HTR-8/SVneo (cell line): ENCODE measurements around the gene CLDN1.

Source experiments
- DNase-seq: peaks from one replicate; pipeline ENCODE4 v3.0.0; 2011; ENCODE audit warnings: low spot score, mixed read lengths; ENCODE audit not compliant: insufficient read length
- FAIRE-seq: peaks from 2 replicates; lab custom pipeline; 2011; peaks lifted over from hg19 to GRCh38; lab: Jason Lieb, UNC

Gene CLDN1

DNA sequence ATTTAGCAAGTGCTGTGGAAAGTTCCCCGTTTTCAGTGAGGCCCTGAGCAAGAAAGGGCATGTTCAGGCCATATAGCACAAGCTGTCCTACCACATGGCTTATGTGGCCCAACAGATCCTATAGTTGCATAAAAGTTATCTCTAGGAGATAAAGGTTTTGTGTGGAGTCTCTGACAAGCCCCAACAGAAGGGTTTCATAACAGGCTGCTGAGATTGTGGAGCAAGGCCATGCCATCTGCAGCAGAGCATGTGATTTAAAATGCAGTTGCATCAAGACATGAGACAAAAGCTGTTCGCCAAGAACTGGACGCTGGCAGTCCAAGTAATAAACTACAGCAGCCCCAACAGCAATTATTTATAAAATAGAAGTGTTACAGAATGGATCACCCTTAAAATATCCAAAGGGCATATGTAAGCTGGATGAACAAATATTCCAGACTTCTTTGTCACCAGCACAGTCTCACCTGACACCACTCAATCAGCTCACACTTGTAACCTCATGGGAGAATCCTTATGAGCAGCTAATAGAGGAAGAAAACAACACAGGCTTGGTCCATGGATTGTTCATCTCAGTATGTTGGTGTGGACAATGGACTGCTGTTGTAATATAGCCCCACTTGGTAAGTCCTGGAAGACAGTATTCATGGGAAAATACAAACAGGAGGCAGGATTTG, 14.4 kb upstream of the CLDN1 start:
- FAIRE-seq (no peak), DNase-seq (no peak)

DNA sequence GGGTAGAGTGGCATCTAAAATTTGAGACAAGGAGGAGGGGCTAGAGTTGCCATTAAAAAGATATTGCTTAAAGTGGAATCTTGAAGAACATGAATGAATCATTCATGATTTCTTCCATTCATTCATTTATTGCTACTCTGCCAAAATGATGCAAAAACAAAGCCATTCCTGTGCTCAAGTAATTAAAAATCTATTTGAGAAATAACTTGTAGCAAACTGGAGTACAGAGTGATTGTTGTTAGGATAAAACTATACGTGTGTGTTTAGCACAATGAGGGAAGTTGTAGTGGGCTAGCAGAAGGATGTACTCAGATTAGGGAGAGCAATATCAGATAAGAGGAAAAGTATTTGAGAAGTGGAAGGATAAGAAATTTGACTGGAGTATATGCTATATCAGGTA, 11.7 kb upstream of the CLDN1 start:
- FAIRE-seq (no peak), DNase-seq (no peak)

DNA sequence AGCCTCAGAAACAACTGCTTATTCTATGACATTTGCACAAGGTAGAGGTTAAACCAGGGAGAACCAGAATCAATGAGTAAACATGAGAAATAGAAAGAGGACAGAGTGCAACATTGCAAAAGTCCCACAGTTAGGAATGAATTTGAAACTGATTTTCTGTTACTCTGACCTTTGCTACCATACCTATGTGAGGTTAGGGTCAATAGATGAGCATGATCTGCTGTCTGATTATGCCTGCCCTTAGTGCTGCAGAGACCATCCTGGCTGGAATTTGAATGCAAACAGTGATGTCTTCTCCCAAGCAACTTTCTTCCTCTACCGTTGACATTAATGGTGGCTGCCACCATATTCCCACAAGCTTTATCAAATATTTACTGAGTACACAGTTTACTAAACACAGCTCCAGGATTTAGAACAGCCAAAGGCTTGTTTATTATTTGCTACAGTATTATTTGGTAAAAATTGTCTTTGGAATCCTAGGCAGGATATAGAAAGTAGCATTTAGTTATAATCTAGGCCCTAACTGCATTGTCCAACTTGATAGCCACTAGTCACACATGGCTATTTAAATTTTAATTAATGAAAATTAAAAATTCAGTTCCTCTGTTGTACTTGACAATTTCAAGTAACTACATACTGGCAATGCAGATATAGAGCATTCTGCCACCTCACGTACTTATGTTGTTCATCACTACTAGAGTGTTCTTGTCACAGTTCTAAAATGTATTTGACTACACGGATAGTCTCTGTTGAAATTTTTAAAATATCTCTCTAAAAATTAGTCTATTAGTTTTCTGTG, 8.9 kb upstream of the CLDN1 start:
- DNase-seq (no peak), FAIRE-seq (no peak)

DNA sequence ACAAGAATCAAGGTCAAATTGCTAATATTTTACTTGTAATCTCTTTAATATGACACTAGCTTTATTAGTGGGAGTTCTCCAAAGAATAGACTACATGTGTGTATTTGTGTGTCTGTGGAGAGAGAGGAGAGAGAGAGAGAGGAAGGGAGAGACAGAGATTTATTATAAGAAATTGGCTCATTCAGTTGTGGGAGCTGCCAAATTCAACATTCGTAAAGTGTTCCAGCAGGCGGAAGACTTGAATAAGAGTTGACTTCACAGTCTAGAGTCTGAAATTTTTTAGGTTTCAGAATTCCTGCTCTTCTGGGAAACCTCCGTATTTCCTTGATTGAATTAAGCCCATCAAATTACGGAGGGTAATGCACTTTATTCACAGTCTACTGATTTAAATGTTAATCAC, 4.7 kb upstream of the CLDN1 start:
- FAIRE-seq (no peak), DNase-seq (no peak)

DNA sequence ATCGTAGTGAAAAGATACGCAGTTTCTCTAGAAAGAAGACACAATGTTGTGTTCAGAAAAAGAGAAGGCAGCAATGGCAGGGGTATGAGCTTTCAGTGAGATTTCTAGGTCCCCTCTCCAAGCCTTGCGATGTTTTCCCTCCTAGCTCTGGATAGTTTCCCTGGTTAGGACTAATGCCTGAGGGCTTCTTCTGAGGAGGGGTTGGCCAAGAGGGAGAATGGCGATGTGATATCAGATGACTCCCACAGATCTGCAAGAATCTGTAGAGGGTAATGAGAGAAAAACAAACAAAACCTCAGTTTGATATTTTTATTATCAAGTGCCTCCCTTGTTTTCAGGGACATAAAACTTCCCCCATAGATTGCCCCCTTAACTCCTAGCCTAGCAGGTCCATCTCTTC, 4.1 kb upstream of the CLDN1 start:
- DNase-seq: no peak
- no peak for FAIRE-seq

DNA sequence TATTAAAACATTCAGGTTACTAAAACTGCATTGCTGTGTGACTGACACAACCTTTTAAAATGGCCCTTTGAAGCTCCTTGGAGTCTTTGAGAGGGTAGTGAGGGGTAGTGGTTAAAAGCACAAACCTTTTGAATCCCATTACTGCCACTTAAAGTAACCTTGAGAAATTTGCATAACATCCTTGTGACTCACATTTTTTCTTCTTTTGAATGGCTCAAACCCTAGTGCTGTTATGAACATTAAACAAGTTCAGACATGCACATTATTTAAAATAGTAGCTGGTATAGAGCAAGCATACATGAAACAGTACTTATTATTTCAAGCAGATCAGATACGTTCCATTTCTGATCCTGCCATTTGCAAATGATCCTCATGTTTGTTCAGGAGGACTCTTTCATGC, 3.7 kb upstream of the CLDN1 start:
- FAIRE-seq: no peak
- no peak for DNase-seq

DNA sequence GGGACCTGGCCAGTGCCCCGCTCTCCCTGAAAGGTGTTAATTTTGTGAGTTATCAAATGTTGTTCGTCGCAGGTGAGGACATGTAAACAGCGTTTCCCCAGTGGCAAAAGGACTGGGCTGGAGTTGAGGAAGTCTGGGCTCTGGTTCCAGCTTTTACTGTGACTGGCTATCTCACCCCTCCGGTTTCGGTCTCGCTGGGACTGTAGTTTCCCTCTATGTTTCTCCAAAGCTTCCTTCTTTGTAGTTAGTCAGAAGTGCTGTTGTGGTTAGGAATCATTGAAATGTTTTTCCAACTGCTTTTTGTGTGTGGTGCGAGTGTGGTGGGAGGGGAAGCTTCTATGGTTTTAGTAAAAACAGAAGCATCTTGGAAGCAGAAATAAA, 990 bp upstream of the CLDN1 start:
- DNase-seq: no peak
- no peak for FAIRE-seq

DNA sequence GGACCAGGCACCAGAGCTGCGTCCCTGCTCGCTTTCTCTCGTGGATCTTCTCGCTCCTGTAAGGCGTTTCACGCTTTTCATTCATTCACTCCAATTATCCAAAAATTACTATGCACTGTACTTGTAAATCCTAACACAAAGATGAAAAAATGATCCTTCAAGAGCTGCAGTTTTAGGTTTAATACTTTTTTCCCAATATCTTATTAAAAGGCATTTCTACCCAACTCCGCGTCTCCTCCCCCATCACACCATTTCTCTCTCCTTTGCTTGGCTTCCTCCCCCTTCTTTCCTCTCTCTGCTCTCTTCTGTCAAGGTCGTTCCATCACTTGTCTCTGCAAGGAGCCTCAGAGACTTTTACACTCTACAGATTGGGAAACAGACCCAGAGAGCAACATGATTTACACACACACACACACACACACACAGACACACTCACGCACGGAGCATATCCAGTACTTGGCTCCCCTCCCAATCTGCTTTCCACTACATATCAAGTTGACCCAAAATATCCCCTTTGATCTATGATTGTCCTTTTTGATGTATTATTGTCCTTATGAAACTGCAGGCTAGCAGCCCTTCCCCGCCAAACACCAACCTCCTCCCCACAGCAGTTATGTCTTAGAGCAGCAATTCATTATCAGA, 479 bp upstream of the CLDN1 start:
- FAIRE-seq (no peak), DNase-seq (no peak)

DNA sequence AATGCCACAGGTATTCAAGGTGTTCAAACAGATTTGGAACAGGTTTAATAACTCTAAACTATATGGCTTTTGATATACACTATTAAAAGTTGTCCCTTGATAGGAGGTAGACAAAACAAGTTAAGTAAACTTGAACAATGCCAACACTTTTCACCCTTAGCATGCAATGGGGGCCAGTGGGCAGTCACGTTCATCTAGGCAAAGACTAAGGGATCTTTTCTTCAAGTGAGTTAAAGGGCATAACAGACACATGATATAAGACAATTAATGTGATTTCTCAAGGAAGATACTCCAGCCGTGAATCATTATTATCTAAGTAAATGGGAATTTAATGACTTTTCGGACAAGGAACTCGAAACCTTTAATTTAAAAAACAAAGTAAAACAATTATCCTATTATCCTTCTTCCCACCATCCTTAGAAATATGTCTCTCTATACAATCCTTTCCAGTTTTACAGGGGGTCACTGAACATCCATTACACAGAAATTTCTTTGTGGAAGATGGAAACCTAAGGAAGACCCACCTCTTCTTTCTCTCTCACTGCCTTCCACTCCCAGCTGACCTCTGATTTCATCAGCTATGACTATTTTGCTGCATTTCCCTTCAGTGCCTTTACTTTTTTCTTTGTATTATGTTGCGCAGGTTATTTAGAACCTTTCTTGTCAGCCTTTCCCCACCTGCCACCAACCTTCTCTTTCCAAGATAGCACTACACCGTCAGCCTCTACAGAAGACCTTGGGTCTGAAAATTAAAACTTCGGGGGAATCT, 1.5 kb downstream of the CLDN1 start:
- FAIRE-seq: no peak
- no peak for DNase-seq

DNA sequence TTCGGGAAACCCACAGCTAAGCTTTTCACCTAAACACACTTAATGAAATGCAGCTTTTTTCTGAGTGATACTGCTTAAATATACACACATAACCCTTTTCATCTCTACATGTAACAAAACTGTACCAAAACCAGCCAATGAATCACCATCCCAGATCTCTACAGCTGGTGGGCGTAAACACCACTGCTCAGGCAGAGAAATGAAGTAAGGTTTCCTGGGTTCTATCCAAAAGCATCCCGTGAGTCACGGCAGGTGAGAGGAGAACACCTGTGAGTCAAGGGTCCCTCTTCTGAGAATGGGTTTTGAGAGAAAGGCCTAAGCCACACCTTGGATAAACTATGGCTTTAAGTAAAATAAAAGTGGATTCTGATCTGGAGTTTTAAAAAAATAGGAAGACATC, 2.6 kb downstream of the CLDN1 start:
- no peak for FAIRE-seq
- no peak for DNase-seq

DNA sequence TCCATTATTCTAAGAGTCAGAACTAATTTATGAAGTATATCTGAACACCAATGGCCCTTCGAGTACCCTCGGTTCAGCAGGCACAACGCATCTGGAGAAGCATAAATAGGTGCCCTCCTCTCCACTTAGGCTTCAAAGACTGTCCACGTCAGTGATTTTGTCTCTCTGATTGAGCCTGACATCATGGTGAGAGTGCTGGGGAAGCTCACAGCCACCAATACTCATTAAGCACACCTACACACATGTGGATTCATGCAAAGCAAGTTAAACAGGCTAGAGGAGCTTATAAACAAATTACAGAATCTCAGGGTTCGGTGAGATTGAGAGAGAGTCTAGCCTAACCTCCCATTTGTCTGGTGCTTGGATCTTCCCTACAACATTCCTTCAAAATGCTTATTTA, 3.6 kb downstream of the CLDN1 start:
- DNase-seq: no peak
- FAIRE-seq: no peak

DNA sequence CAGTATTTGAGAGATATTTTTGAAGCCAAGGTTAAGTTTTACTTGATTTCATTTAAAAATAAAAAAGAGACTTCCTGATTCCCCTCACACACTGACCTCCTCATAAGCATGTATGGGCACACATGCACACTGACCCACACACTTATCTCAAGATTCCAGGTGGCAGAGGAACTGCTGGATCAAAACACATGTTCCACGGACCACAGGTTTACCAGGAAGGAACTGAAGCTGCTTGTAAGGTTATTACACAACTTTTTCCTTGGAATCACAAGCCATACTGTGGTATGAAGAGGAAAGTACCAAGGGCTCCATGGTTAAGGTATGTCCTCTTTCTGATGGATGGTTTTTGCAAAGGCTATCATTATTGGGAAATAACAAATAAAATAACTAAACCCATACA, 7.5 kb downstream of the CLDN1 start:
- no peak for DNase-seq
- no peak for FAIRE-seq

DNA sequence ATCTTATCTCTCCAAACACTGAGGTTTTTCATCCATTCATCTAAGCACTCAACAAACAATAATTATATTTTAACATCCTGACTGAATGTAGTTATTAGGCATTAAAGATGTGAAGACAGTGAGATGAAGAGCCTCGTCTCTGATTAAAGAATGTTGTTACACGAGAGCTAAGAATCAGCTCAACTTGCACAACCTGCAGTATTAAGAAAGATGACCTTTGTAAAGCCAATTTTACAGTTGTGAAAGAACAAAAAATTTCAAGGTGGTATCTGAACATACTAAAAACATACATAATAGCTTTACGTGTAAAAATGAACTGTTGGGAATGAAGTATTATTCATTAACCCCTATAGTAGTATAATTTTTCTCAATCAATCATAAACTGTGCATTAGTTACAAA, 12.8 kb downstream of the CLDN1 start:
- DNase-seq: no peak
- FAIRE-seq: no peak

DNA sequence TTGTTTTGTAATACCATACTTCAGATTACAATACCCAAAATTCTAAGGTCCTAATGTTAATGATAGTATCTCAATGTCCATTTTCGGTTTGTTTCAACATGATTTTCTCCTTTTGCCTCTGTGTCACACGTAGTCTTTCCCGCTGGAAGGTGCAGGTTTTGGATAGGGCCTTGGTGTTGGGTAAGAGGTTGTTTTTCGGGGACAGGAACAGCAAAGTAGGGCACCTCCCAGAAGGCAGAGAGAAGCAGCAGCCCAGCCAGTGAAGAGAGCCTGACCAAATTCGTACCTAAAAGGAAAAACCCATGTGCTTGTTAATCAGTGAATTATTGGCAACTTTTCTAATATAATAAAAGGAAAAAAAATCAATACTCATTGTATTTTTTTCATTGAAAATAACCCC, 14.1 kb downstream of the CLDN1 start:
- no peak for DNase-seq
- no peak for FAIRE-seq

DNA sequence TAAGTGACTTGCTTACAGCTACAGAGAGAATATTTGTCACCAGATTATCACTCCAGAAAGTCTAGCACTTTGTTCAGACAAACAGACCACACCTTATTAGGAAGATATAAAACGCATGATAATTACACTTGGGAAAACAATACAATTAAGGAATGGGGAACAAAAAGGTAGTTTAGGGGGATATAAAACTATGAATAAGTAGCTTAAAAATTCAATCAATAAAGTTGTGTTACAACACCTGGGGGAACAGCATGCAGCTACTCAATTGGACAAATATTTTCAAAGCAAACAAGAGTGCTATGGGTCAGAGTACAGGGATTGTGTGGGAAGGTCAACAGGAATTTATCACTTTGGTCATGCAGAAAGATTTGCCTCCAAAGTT, 15.1 kb downstream of the CLDN1 start:
- DNase-seq (no peak), FAIRE-seq (no peak)

DNA sequence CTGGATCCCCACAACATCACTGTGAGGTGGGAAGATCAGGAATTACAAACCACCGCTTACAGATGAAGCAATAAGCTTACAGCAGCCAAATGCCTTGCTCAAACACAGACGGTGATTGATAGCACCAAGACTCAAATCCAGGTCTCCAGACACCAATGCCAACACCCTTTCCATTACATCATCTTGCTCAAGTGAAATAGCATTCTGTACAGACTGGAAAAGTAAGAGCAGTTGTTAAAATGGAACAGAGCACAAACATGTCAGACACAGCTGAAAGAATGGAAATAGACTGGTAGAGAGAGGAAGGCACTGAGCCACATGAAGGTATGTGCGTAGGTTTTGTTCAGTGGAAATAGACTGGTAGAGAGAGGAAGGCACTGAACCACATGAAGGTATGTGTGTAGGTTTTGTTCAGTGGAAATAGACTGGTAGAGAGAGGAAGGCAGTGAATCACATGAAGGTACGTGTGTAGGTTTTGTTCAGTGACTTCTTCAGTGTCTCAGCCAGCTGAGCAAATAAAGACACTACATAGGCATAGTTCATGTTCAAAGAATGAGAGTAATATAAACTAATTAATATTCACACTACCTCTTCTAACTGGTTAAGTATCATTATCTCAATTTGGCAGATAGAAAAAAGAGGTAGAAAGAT, 15.6 kb downstream of the CLDN1 start:
- DNase-seq (no peak), FAIRE-seq (peak; percentile 75)

DNA sequence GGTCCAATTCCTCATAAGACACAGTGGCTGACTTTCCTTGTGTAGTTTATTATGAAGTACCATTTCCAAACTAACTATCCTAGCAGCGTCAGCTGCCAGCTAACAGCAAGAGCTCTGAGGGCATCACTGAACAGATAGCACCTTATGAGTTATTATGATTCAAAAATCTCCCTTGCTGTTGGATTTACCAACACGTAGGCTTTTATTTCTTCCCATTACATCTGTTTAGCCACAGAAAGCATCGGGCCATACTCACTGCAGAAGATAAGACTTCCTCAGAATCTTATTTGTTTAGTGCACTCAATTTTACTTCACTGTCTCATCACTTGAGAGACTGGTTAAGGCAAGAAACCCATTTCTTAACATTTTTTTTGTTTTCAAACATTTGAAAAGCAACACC, 16.2 kb downstream of the CLDN1 start:
- DNase-seq: no peak
- no peak for FAIRE-seq

DNA sequence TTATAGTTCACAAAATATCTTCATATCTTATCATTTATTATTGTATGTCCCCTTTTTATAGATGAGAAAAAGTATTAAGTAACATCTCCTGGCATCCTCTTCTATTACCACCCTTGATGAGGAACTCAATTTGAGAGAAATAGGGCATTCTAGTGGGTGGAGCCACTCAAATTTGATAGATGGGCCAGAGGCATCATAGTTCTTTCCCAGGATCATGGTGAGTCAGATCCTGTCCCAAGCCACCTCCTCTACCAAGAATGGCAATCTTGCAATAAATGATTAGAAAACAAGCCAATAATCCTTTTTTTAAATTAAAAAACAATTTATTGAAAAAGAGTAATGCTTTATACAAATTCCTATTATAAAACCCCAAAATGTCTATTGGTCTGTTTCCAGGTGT, 16.8 kb downstream of the CLDN1 start:
- FAIRE-seq: no peak
- DNase-seq: no peak

DNA sequence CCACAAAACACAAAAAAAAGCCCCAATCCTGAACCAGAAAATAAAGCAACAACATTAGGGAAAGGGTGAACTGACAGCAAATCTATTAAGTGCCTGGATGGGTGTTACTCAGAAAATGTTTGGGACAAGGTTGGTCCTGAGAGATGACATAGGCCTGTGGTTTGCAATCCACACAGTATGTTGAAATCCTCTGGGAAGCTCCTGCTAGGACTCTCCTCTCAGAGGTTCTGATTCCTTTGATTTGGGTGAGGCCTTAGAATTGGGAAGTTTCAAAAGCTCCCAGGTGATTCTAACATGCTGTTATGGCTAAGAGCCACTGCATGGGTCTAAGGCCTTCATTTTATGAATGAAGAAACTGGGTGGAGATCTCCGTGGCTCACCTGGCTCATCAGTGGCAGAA, 18.4 kb downstream of the CLDN1 start:
- no peak for DNase-seq
- FAIRE-seq: no peak

DNA sequence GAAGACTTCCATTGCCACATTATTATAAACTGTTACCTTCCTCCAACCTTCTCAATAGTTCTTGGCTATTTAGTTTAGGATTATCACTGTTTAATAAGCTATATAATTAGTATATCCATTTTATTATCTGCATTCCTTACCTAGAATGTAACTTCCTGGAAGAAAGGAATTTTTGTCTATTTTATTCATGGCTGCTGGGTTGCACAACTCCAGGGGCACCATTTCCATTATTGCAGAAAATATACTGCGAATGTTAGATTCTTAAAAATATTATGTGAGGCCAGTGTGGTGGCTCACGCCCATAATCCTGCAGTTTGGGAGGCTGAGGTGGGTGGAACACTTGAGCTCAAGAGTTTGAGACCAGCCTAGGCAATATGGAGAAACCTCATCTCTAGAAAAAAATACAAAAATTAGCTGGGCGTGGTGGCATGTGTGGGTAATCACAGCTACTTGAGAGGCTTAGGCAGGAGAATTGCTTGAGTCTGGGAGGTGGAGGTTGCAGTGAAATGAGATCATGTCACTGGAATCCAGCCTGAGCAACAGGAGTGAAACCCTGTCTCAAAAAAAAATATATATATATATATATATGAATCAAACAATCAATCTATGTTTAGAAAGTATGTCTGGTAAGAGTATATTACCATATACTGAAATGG, 19.9 kb downstream of the CLDN1 start:
- FAIRE-seq (no peak), DNase-seq (no peak)
